Fibroblast of lung (primary cell): ENCODE measurements around the gene HTR1B.

ENCODE experiments used
- EZH2 ChIP-seq: IDR thresholded peaks from 2 replicates; pipeline ENCODE4 v1.5.1; 2012; ENCODE audit warnings: low read length, control low read depth, mild to moderate bottlenecking; ENCODE audit errors: missing control alignments
- TF ChIP-seq, protein P1 (sequence below), 2 donors: IDR thresholded peaks in 1 of 2; conservative IDR thresholded peaks in 1 of 2; 1 replicate in 1 of 2; 2 replicates in 1 of 2; pipeline ENCODE4 v1.5.1; 2011 to 2012; ENCODE audit warnings: low read length in 2 of 2, control low read depth in 1 of 2, inconsistent platforms in 1 of 2, low read depth in 1 of 2, mild to moderate bottlenecking in 1 of 2

DNA sequence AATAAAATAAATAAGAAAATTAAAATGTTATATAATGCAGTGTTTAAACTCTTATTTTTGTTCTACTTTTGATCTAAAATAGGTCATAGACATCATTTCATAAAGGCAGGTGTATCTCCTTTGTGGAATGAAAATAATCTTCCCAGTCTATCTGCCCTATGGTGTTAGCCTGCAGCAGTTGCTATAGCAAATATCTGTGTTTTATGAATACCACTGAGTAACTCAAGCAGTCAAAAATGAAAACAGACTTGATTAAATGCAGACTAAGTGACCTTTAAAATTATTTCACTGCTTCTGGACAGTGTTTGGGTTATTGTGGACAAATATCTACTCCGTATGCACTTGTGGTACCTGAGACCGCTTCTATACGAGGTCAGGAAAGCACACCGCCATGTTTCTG lies 11.8 kb downstream of the HTR1B start:
- TF ChIP-seq, protein P1, sequence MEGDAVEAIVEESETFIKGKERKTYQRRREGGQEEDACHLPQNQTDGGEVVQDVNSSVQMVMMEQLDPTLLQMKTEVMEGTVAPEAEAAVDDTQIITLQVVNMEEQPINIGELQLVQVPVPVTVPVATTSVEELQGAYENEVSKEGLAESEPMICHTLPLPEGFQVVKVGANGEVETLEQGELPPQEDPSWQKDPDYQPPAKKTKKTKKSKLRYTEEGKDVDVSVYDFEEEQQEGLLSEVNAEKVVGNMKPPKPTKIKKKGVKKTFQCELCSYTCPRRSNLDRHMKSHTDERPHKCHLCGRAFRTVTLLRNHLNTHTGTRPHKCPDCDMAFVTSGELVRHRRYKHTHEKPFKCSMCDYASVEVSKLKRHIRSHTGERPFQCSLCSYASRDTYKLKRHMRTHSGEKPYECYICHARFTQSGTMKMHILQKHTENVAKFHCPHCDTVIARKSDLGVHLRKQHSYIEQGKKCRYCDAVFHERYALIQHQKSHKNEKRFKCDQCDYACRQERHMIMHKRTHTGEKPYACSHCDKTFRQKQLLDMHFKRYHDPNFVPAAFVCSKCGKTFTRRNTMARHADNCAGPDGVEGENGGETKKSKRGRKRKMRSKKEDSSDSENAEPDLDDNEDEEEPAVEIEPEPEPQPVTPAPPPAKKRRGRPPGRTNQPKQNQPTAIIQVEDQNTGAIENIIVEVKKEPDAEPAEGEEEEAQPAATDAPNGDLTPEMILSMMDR (conservative IDR thresholded peaks at IDR 0.05 in 1 of 2, IDR thresholded peaks at IDR 0.05 in 1 of 2; ENCODE audit: low read depth in 1 of 2, low read length in 2 of 2), result no peak
- TF ChIP-seq EZH2, result no peak
